IMR-90 (cell line): Measurements from ENCODE around the gene FADS2.

Source experiments
- CEBPB ChIP-seq: IDR thresholded peaks from 2 replicates; pipeline ENCODE4 v1.6.1; 2012; ENCODE audit warnings: low read depth, low read length, improper control_type of control experiment
- CHD1 ChIP-seq: IDR thresholded peaks from 2 replicates; pipeline ENCODE4 v1.6.1; 2012; ENCODE audit warnings: low read depth, low read length, improper control_type of control experiment
- CTCF ChIP-seq: conservative IDR thresholded peaks from 2 replicates; pipeline ENCODE4 v1.5.1; 2012; ENCODE audit warnings: mild to moderate bottlenecking, low read depth, low read length, improper control_type of control experiment
- FOS ChIP-seq: fragments of 150-350 bp; IDR thresholded peaks from 2 replicates; pipeline ENCODE4 v1.6.1; 2016; ENCODE audit warnings: low read depth, low read length
- MAFK ChIP-seq: IDR thresholded peaks from 2 replicates; pipeline ENCODE4 v1.6.1; 2012; ENCODE audit warnings: low read depth, low read length, improper control_type of control experiment
- MAZ ChIP-seq: IDR thresholded peaks from 2 replicates; pipeline ENCODE4 v1.6.1; 2012; ENCODE audit warnings: low read depth, mild to moderate bottlenecking, low read length, improper control_type of control experiment, moderate library complexity, borderline replicate concordance
- MXI1 ChIP-seq: IDR thresholded peaks from 2 replicates; pipeline ENCODE4 v1.6.1; 2012; ENCODE audit warnings: low read depth, mild to moderate bottlenecking, low read length, moderate library complexity, borderline replicate concordance
- POLR2A ChIP-seq: IDR thresholded peaks from 2 replicates; pipeline ENCODE4 v1.6.1; 2012; ENCODE audit warnings: mild to moderate bottlenecking, low read depth, low read length
- RAD21 ChIP-seq: IDR thresholded peaks from 2 replicates; pipeline ENCODE4 v1.6.1; 2012; ENCODE audit warnings: low read length, improper control_type of control experiment
- RCOR1 ChIP-seq: IDR thresholded peaks from 2 replicates; pipeline ENCODE4 v1.6.1; 2012; ENCODE audit warnings: mild to moderate bottlenecking, low read length, improper control_type of control experiment; ENCODE audit not compliant: insufficient replicate concordance
- RFX5 ChIP-seq: IDR thresholded peaks from 2 replicates; pipeline ENCODE4 v1.8.0; 2012; ENCODE audit warnings: low read depth, mild to moderate bottlenecking, low read length, moderate library complexity
- SMC3 ChIP-seq: fragments of 150-350 bp; IDR thresholded peaks from 2 replicates; pipeline ENCODE4 v1.6.1; 2016; ENCODE audit warnings: low read depth, mild to moderate bottlenecking, antibody characterized with exemption, low read length, moderate library complexity
- USF2 ChIP-seq: fragments of 150-350 bp; IDR thresholded peaks from 2 replicates; pipeline ENCODE4 v1.6.1; 2017; ENCODE audit warnings: mild to moderate bottlenecking, antibody characterized with exemption, low read length, low read depth

- TF ChIP-seq RAD21 = no peak
- no peak for TF ChIP-seq POLR2A
- no peak for TF ChIP-seq USF2
- no peak for TF ChIP-seq MAFK
- TF ChIP-seq CTCF = no peak
- TF ChIP-seq RCOR1 = no peak
- no peak for TF ChIP-seq CEBPB
- TF ChIP-seq MXI1 = no peak
- no peak for TF ChIP-seq SMC3
- no peak for TF ChIP-seq CHD1
- no peak for TF ChIP-seq RFX5
- TF ChIP-seq MAZ = no peak
- TF ChIP-seq FOS = no peak
These were observed 45.8 kb upstream of the FADS2 start for GRCh38 chr11:61782299-61782698.
